HepG2 (cell line): Measurements from ENCODE around the gene SLC2A10. TPM values are rescaled to one million over a fixed set of nuclear protein-coding genes. Genes with fewer than 3 reads are reported as not detected.

ENCODE experiments used
- ARNTL ChIP-seq: sonication (generic); formaldehyde crosslinking; IDR thresholded peaks from 2 replicates; pipeline ENCODE4 v1.4.0; 2020; ENCODE audit warnings: mild to moderate bottlenecking, missing genetic modification reagents
- DNMT3B ChIP-seq: conservative IDR thresholded peaks from 2 replicates; pipeline ENCODE4 v1.6.1; 2016; ENCODE audit warnings: missing biosample characterization, control low read depth
- FOXM1 ChIP-seq: sonication (generic); formaldehyde crosslinking; IDR thresholded peaks from 2 replicates; pipeline ENCODE4 v1.5.0; 2020; ENCODE audit warnings: missing genetic modification reagents
- HNF1B ChIP-seq: sonication (generic); formaldehyde crosslinking; IDR thresholded peaks from 2 replicates; pipeline ENCODE4 v1.5.1; 2020; ENCODE audit warnings: mild to moderate bottlenecking, moderate library complexity, missing genetic modification reagents
- HNF4G ChIP-seq, 2 experiments: sonication (generic) in 1 of 2; formaldehyde crosslinking in 1 of 2; IDR thresholded peaks; 2 replicates each; pipeline versions ENCODE4 v1.4.0 to v1.6.1; 2011 to 2020; ENCODE audit warnings: borderline replicate concordance in 2 of 2, low read depth in 2 of 2, mild to moderate bottlenecking in 2 of 2, low read length in 1 of 2, missing genetic modification reagents in 1 of 2, moderate library complexity in 1 of 2
- POGZ ChIP-seq: sonication (generic); formaldehyde crosslinking; IDR thresholded peaks from 2 replicates; pipeline ENCODE4 v1.4.0; 2020; ENCODE audit warnings: mild to moderate bottlenecking, missing genetic modification reagents
- SSRP1 ChIP-seq: IDR thresholded peaks from 2 replicates; pipeline ENCODE4 v1.6.1; 2016; ENCODE audit warnings: control low read depth
- ZNF180 ChIP-seq: sonication (generic); formaldehyde crosslinking; IDR thresholded peaks from 2 replicates; pipeline ENCODE4 v1.4.0; 2020; ENCODE audit warnings: low read depth, missing genetic modification reagents, borderline replicate concordance
- ZNF407 ChIP-seq: sonication (generic); formaldehyde crosslinking; IDR thresholded peaks from one replicate; pipeline ENCODE4 v1.5.1; 2020; ENCODE audit warnings: mild to moderate bottlenecking, missing genetic modification reagents; ENCODE audit errors: not compliant biosample characterization
- ZNF724P ChIP-seq: sonication (generic); formaldehyde crosslinking; IDR thresholded peaks from 2 replicates; pipeline ENCODE4 v1.8.0; 2022; ENCODE audit warnings: missing genetic modification reagents, borderline replicate concordance
- polyA plus RNA-seq, 8 experiments: library from polyadenylated mRNA; depleted of rRNA in 3 of 8; stranded (reverse) in 7 of 8; unstranded in 1 of 8; fragments of >200 nt; fragmentation: Illumina TruSeq in 4 of 8; extraction: Trizol in 4 of 8; gene quantifications; 2 replicates each; pipeline versions ENCODE4 v1.2.1 to v1.2.3, GENCODE V29; 2011 to 2016; ENCODE audit warnings: low read depth in 4 of 8, missing spikeins in 1 of 8, mixed read lengths in 1 of 8; ENCODE audit not compliant: insufficient read depth in 1 of 8
- total RNA-seq, 5 experiments: library from RNA; depleted of rRNA; stranded (reverse); fragments of >200 nt; fragmentation: Illumina TruSeq; extraction: Trizol; gene quantifications; 2 replicates each; pipeline ENCODE4 v1.2.3, GENCODE V29; 2016; ENCODE audit warnings: low read depth in 1 of 5
- TF ChIP-seq, protein P1 (sequence below): sonication (generic); formaldehyde crosslinking; IDR thresholded peaks from 2 replicates; pipeline ENCODE4 v1.8.0; 2023; ENCODE audit warnings: mild to moderate bottlenecking, missing genetic modification reagents
- TF ChIP-seq, protein P2 (sequence below): sonication (generic); formaldehyde crosslinking; IDR thresholded peaks from 2 replicates; pipeline ENCODE4 v1.4.0; 2020; ENCODE audit warnings: missing genetic modification reagents
- TF ChIP-seq, protein P3 (sequence below): sonication (generic); formaldehyde crosslinking; IDR thresholded peaks from 2 replicates; pipeline ENCODE4 v1.4.0; 2020; ENCODE audit warnings: missing genetic modification reagents, borderline replicate concordance

Gene SLC2A10
- total and polyA plus RNA-seq, 2 of the 13 experiments (the other 11 are each of a cell fraction or from before 2014, with no cell fraction given): 16.0 to 18.4 TPM

DNA sequence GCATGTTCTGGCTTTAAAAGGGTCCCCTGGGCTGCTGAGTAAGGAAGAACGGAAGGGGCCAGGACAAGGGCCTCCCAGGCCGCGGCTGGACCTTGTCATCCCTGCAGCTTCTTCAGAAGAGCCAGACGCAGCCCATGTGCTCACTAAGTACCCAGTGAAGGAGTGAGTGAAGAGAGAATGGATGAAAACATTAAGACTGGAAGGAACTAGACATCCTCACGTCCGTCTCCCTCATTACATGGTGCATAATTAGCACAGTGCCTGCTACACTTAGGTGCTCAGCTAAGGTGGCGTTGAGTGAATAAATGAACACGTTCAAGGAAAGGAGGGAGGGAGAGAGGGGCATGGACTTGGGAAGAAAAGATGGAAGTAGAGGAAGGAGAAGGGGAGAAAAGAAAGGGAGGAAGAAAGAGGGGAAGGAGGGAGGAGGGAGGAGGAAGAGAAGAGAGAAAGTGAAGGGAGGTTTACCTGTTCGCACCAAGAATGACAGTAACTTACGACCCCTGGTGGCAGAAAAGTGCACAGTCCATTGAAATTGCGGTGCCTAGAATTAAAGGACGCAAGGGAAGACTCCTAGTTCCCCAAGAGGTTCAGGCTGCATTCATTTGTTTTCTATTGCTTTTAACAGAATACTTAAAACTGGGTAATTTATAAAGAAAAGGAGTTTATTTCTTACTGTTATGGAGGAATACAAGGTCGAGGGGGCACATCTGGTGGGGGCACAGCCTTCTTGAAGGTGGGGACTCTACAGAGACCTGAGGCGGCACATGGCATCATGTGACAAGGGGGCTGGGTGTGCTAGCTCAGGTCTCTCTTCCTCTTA lies 28.2 kb upstream of the SLC2A10 start (continued):
- TF ChIP-seq ZNF407 (CRISPR knock-in tag) (peak; percentile 68), ZNF180 (no peak), SSRP1 (CRISPR knock-in tag) (peak; percentile 97), HNF4G (IDR thresholded peaks at IDR 0.05; ENCODE audit: borderline replicate concordance, low read depth, low read length) (no peak), HNF4G (CRISPR knock-in tag; IDR thresholded peaks at IDR 0.05; ENCODE audit: borderline replicate concordance, low read depth) (peak; percentile 64; the same call in 1 of the 2 replicates), ZNF724P (CRISPR knock-in tag) (no peak), ARNTL (CRISPR knock-in tag) (0 out of 2 replicates have a peak, but pooled peaks have one; percentile 7), POGZ (CRISPR knock-in tag) (no peak), FOXM1 (CRISPR knock-in tag) (no peak), DNMT3B (CRISPR knock-in tag) (peak; percentile 81; the same call in 1 of the 2 replicates), HNF1B (CRISPR knock-in tag) (peak; percentile 85; the same call in 1 of the 2 replicates)
- TF ChIP-seq, protein P1, sequence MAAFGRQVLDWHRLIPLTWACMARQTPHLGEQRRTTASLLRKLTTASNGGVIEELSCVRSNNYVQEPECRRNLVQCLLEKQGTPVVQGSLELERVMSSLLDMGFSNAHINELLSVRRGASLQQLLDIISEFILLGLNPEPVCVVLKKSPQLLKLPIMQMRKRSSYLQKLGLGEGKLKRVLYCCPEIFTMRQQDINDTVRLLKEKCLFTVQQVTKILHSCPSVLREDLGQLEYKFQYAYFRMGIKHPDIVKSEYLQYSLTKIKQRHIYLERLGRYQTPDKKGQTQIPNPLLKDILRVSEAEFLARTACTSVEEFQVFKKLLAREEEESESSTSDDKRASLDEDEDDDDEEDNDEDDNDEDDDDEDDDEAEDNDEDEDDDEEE (CRISPR knock-in tag): no peak
- TF ChIP-seq, protein P2, sequence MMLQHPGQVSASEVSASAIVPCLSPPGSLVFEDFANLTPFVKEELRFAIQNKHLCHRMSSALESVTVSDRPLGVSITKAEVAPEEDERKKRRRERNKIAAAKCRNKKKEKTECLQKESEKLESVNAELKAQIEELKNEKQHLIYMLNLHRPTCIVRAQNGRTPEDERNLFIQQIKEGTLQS (CRISPR knock-in tag): no peak
- TF ChIP-seq, protein P3, sequence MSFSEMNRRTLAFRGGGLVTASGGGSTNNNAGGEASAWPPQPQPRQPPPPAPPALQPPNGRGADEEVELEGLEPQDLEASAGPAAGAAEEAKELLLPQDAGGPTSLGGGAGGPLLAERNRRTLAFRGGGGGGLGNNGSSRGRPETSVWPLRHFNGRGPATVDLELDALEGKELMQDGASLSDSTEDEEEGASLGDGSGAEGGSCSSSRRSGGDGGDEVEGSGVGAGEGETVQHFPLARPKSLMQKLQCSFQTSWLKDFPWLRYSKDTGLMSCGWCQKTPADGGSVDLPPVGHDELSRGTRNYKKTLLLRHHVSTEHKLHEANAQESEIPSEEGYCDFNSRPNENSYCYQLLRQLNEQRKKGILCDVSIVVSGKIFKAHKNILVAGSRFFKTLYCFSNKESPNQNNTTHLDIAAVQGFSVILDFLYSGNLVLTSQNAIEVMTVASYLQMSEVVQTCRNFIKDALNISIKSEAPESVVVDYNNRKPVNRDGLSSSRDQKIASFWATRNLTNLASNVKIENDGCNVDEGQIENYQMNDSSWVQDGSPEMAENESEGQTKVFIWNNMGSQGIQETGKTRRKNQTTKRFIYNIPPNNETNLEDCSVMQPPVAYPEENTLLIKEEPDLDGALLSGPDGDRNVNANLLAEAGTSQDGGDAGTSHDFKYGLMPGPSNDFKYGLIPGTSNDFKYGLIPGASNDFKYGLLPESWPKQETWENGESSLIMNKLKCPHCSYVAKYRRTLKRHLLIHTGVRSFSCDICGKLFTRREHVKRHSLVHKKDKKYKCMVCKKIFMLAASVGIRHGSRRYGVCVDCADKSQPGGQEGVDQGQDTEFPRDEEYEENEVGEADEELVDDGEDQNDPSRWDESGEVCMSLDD (CRISPR knock-in tag): no peak
